Gastrocnemius medialis (tissue), 4 donors: ENCODE results near the gene ZNF605.

ENCODE experiments used
- CTCF ChIP-seq, 5 experiments: fragments of 450-650 bp in 3 of 5; fragments of 200-600 bp in 2 of 5; sonication (generic) in 2 of 5; IDR thresholded peaks in 4 of 5; conservative IDR thresholded peaks in 1 of 5; 1 replicate in 4 of 5; 2 replicates in 1 of 5; pipeline ENCODE4 v1.5.1; 2016 to 2019; ENCODE audit warnings: antibody characterized with exemption in 5 of 5, mild to moderate bottlenecking in 3 of 5, moderate library complexity in 3 of 5
- POLR2A ChIP-seq, 2 donors: fragments of 450-650 bp; IDR thresholded peaks; one replicate each; pipeline ENCODE4 v1.6.1; 2017; ENCODE audit warnings: antibody characterized with exemption in 2 of 2, mild to moderate bottlenecking in 2 of 2, moderate library complexity in 2 of 2

GRCh38 chr12:132955094-132956010, 754 bp downstream of the ZNF605 start:
- no peak for TF ChIP-seq CTCF (IDR thresholded peaks at IDR 0.05 in 4 of 5, conservative IDR thresholded peaks at IDR 0.05 in 1 of 5)
- no peak for TF ChIP-seq POLR2A (IDR thresholded peaks at IDR 0.05)
